PC-3 (cell line): ENCODE measurements around the gene TTC39A.

Experiments
- EZH2 ChIP-seq: fragments of 300-600 bp; sonication (generic); IDR thresholded peaks from one replicate; pipeline ENCODE4 v1.6.1; 2017; ENCODE audit warnings: antibody characterized with exemption, mild to moderate bottlenecking, low read length; ENCODE audit not compliant: unreplicated experiment
- EZH2phosphoT487 ChIP-seq: fragments of 300-600 bp; sonication (generic); IDR thresholded peaks from 2 replicates; pipeline ENCODE4 v1.6.1; 2018; ENCODE audit warnings: mild to moderate bottlenecking, antibody characterized with exemption, low read length, borderline replicate concordance
- TF ChIP-seq, protein P1 (sequence below): fragments of 300-600 bp; sonication (generic); conservative IDR thresholded peaks from 2 replicates; pipeline ENCODE4 v1.5.1; 2017; ENCODE audit warnings: antibody characterized with exemption, low read depth, mild to moderate bottlenecking, low read length

DNA sequence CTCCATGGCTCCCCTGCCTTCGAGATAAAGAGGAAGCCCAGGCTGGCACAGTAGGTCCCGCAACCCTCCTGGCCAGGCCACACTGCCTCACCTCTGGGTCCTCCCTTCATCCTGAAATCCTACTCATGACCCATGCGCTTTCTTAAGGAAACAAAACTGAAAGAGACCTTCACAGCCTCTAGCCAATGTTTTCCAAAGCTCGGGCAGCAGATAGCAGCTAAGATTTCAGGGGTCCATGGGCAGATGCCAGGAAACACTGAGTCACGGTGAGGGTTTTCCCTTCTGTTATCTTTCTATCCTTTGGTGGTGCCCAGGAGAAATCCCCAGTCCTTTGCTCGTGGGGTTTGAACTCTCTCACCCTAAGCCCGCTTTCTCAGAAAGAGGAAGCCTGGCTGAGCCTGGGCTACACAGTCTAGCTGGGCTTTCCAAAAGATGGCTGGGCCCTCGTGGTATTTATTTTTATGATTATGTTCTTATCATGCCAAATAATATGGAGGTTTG, 26.6 kb downstream of the TTC39A start:
- TF ChIP-seq, protein P1, sequence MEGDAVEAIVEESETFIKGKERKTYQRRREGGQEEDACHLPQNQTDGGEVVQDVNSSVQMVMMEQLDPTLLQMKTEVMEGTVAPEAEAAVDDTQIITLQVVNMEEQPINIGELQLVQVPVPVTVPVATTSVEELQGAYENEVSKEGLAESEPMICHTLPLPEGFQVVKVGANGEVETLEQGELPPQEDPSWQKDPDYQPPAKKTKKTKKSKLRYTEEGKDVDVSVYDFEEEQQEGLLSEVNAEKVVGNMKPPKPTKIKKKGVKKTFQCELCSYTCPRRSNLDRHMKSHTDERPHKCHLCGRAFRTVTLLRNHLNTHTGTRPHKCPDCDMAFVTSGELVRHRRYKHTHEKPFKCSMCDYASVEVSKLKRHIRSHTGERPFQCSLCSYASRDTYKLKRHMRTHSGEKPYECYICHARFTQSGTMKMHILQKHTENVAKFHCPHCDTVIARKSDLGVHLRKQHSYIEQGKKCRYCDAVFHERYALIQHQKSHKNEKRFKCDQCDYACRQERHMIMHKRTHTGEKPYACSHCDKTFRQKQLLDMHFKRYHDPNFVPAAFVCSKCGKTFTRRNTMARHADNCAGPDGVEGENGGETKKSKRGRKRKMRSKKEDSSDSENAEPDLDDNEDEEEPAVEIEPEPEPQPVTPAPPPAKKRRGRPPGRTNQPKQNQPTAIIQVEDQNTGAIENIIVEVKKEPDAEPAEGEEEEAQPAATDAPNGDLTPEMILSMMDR, result no peak
- TF ChIP-seq EZH2phosphoT487 (no peak), EZH2 (no peak)
